HCEC 1CT (cell line): Measurements from ENCODE around the gene TTK.
"Not testable (repeated sequence)": the region's sequence is repeated elsewhere in the genome, so short reads cannot be mapped to it uniquely, and the experiment has no call there.

ENCODE experiments used
- DNase-seq: peaks from one replicate; pipeline ENCODE4 v3.0.0-alpha.2; 2017

The TTK gene

DNA sequence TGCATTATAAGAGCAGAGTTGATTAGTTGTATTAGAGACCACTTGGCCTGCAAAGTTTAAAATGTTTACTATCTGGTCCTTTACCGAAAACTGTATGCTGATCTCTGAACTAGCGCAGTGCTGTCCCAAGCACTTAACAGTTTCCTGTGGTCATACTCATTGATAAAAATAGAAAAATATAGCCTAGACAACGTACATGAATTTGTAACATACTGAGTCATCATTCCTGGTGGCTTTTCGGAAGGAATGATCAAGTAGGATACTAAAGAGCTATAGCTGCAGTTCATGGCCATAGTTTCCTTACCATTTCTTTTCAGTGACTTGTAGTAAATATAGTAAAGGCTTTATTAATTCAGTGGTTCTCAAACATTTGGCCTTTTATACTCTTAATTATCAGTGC is 18.4 kb downstream of the TTK start:
- peak; percentile 80 for DNase-seq

DNA sequence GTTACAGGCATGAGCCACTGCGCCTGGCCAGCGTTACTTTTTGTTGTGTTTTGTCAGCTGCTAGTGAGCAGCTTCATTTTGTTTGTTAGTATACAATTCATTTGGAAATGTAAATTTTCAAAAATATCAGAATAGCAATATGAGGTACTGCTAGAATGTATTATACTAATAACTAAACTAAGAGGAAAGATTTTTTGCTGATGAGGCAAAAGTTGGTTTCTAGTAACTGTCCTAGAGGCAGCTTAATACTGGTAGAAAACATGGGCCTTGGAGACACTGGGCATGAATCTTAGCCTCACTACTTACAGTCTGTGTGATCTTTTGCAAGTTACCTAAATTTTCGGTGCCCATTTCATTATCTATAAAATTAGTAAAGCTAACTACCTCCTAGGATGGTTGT is 24.1 kb downstream of the TTK start:
- no peak for DNase-seq

DNA sequence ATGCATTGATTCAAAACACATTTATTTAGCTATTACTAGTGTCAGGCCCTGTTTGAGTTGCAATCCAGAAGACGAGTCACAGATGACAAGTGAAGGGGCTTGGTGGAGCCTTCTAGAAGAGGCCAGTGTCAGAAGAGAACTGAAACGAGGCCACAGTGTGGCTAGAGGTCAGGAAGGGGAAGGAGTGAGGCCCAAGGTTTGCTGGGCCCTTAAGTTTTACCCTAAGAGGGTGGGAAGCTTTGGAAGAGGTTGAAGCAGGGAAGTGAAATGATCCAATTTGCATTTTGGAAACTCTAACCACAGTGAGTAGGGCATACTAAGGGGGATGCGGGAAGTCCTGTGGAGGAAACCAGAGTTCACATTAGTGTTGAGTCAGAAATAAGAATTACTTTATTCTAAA is 25.0 kb downstream of the TTK start:
- no peak for DNase-seq

DNA sequence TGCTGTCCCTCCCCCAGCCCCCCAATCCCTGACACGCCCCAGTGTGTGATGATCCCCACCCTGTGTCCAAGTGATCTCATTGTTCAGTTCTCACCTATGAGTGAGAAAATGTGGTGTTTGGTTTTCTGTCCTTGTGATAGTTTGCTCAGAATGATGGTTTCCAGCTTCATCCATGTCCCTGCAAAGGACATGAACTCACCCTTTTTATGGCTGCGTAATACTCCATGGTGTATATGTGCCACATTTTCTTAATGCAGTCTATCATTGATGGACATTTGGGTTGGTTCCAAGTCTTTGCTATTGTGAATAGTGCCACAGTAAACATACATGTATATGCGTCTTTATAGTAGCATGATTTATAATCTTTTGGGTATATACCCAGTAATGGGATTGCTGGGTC is 43.8 kb downstream of the TTK start:
- DNase-seq, result not testable (repeated sequence)

DNA sequence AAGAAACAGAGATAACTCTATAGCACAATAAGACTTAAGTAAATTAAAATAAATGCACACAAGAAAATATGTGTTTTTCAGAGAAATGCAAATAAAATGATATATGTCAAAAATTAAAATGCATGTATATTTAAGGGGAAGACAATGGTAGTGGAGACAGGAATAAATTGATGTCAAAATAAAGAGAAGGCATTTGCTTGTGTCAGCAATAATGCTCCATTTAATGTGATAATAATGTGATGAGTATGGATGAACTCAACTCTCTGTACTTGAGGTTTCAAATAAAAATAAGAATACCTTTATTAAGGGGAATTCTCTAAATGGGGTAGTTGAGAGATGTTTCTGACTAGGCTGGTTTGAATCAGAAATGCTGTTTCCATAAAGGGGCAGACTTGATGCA is 56.3 kb downstream of the TTK start:
- DNase-seq, result no peak

DNA sequence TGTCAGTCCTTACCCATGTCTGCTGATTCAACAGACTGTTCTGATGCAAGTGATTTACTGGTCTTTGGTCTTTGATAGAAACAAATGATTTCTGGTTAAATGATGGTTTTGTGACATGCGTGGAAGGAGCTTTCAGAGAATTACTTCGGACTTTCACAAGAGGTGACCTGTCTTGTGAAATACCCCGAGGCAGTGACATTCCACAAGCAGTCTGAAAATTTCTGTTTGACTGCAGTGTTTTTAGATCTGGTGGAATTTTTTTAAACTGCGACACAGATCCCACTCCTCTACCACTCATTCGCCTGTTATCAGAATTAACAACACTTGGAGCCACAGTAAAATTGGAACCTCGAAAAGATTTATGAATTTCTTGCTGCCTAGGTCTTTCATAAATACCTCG is 63.7 kb downstream of the TTK start:
- not testable (repeated sequence) for DNase-seq

DNA sequence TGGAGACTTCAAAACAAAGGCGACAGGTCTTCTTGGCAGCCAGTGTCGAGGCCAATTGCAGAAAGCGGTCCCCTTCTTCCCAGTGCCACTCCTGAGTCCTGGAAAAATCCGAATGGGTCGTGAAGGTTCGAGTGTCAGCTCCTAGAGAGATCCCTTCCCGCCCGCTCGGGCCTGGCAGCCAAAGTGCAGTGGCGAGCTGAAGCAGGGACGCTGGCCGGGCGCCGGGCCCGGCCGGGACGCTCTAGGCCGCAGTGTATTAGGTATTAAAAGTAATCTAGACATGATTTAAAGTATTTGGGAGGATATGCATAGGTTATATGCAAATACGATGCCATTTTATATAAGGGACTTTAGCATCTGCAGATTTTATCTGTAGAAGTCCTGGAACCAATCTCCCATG is 66.0 kb downstream of the TTK start:
- DNase-seq, result not testable (repeated sequence)

DNA sequence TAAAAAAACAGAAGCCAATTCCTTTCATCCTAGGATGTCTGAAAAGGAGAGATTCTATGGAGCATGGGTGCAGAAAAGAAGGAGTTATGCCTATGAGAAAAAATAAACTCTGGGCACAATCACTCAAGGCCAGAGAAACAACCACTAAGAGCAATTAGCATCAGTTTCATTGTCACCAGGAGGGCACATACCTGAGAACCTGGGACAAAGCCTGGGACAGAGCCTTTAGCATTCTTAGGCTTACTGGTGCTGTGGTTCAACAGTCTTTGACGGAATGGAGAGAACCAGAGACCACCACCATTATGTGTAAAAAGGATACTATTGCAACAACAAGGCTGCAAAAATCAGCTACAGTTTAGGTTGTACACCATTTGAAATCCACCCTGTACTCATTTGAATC is 72.6 kb downstream of the TTK start:
- no peak for DNase-seq

DNA sequence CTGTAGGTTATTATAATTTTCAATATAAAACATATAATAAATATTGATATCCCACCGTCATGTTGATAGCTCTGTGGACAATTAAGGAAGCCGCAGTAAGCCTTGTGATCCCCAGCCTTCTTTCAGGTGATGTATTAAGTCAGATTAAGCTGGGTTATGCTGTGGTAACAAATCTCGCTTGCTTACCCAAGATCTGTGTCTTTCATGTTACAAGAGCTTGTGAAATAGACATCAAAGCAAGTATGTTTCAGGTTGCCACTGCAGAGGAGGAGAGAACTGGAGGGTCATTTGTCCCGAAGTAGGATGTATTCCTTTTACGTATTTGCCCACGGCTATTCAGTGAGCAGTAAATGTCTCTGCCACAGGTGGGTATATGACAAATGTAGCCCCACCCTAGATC is 84.2 kb downstream of the TTK start:
- no peak for DNase-seq

DNA sequence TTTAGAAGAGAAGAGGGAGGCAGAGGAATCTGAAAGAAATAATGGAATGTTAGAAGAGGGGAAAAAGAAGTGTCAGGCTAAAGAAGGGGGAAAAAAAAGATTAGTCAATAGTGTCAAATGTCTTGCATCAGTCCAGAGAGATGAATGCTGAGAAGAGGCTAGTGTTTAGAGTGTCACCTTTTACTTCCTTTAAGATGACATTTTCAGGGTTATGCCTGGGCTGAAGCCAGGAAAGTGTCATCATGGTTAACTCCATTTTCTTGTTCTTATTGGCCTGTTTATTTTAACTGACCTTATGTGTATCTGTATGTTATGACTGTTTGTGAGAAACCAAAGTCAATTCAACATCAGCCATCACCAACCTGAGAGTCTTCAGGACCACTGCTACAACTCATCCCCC is 87.1 kb downstream of the TTK start:
- DNase-seq, result no peak
